Mucosa of stomach (tissue), 1 donor: ENCODE measurements around the gene GMDS.

Experiments
- H3K27me3 ChIP-seq: one replicate; pipeline ENCODE4 v1.7.0; 2013; ENCODE audit warnings: mild to moderate bottlenecking, low read length; ENCODE audit not compliant: control insufficient read depth, insufficient read depth
- H3K36me3 ChIP-seq: one replicate; pipeline ENCODE4 v1.7.0; 2013; ENCODE audit warnings: low read length; ENCODE audit not compliant: control insufficient read depth, insufficient read depth
- H3K4me1 ChIP-seq: one replicate; pipeline ENCODE4 v1.7.0; 2013; ENCODE audit warnings: mild to moderate bottlenecking, low read length; ENCODE audit not compliant: control insufficient read depth, insufficient read depth
- H3K4me3 ChIP-seq: one replicate; pipeline ENCODE4 v1.7.0; 2013; ENCODE audit warnings: low read length
- H3K9ac ChIP-seq: one replicate; pipeline ENCODE4 v1.7.0; 2013; ENCODE audit warnings: mild to moderate bottlenecking, low read length, moderate library complexity
- H3K9me3 ChIP-seq: one replicate; pipeline ENCODE4 v1.7.0; 2013; ENCODE audit warnings: mild to moderate bottlenecking, low read length, moderate library complexity; ENCODE audit not compliant: control insufficient read depth
- donor health status: Pancreatic carcinoma.

GMDS gene

GRCh38 chr6:1586256-1586655, 659.1 kb downstream of the GMDS start:
- H3K4me1 ChIP-seq, result no peaks in the 10 kb centered on the region
- no peaks in the 10 kb centered on the region for H3K27me3 ChIP-seq
- H3K9me3 ChIP-seq, result no peaks in the 10 kb centered on the region
- no peak overlapping the region for H3K4me3 ChIP-seq
- H3K9ac ChIP-seq, result no peak overlapping the region
- no peaks in the 10 kb centered on the region for H3K36me3 ChIP-seq

DNA sequence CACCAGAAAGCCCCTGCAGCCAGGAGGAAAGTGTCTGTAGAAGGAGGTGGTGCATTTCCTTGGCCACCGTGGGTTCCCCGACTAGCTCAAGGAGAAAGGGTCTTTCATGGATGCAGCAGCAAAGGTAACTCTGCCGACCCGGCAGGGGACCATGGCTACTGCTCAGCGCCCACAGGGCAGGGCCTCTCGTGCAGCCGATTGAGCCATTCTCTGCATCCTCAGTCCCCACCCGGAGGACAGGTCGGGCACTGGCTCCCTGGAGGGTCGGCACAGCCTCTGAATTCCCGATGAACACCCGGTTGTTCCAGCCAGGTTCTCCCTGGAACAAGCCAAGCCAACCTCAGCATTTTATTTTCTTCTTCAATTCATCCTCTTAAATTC, 659.7 kb downstream of the GMDS start:
- Histone ChIP-seq H3K4me3 (no peak overlapping the region), H3K9me3 (no peaks in the 10 kb centered on the region), H3K27me3 (no peaks in the 10 kb centered on the region), H3K4me1 (no peaks in the 10 kb centered on the region), H3K9ac (no peak overlapping the region), H3K36me3 (no peaks in the 10 kb centered on the region)

- Histone ChIP-seq H3K4me1 (no peaks in the 10 kb centered on the region), H3K9ac (no peak overlapping the region), H3K36me3 (no peaks in the 10 kb centered on the region), H3K27me3 (no peaks in the 10 kb centered on the region), H3K4me3 (no peak overlapping the region), H3K9me3 (no peaks in the 10 kb centered on the region)
These were observed 660.3 kb downstream of the GMDS start for GRCh38 chr6:1584996-1585668.

- H3K4me3 ChIP-seq, result no peak overlapping the region
- no peaks in the 10 kb centered on the region for H3K36me3 ChIP-seq
- no peaks in the 10 kb centered on the region for H3K9me3 ChIP-seq
- H3K27me3 ChIP-seq, result no peaks in the 10 kb centered on the region
- H3K4me1 ChIP-seq, result no peaks in the 10 kb centered on the region
- H3K9ac ChIP-seq, result no peak overlapping the region
These were observed 661.3 kb downstream of the GMDS start for GRCh38 chr6:1584146-1584545.

DNA sequence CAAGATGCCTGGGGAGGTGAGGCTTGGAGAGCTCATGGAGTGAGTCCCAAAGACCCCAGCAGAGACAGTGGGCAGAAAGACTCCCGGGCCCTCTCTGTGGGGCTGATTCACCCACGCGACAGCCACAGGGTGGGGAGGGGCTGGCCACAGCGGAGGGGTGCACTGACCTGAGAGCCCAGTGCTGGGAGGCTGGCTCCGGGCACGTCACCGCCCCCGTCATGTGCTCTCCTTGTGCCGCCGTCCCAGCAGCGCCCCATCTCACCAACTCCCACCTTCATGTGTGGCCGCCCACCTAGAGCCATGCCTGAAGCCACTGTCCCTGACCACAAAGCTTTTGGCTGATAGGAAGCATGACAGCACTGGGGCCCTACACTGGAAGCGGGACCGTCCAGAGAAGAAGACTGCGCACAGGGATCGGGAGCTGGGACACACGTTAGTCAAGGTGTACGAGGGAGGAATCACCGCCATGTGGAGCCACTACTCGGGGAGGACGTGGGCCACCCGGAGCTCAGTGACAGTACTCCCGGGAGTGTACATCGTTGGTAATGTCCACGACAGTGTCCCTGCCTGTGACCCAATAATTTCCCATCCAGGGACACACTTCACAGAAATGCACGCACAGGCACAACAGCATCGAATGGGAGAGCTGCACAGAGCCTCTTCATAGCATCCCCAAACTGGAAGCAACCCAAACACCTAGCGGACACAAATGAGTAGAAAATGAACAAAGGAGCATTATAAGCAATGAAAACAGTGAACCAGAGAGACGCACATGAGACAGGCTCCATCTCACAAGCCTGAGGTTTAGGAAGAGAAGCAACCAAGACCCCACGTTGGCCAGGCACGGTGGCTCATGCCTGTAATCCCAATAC, 664.0 kb downstream of the GMDS start:
- H3K9ac ChIP-seq, result no peak overlapping the region
- H3K9me3 ChIP-seq, result no peaks in the 10 kb centered on the region
- no peaks in the 10 kb centered on the region for H3K27me3 ChIP-seq
- no peaks in the 10 kb centered on the region for H3K36me3 ChIP-seq
- no peak overlapping the region for H3K4me3 ChIP-seq
- H3K4me1 ChIP-seq, result no peaks in the 10 kb centered on the region

GRCh38 chr6:1580585-1580984, 664.8 kb downstream of the GMDS start:
- H3K4me3 ChIP-seq, result no peak overlapping the region
- H3K4me1 ChIP-seq, result no peaks in the 10 kb centered on the region
- H3K9ac ChIP-seq, result no peak overlapping the region
- no peaks in the 10 kb centered on the region for H3K27me3 ChIP-seq
- H3K9me3 ChIP-seq, result no peaks in the 10 kb centered on the region
- H3K36me3 ChIP-seq, result no peaks in the 10 kb centered on the region

- H3K36me3 ChIP-seq, result no peaks in the 10 kb centered on the region
These were observed 665.3 kb downstream of the GMDS start for GRCh38 chr6:1580109-1580508.

GRCh38 chr6:1579096-1579495, 666.3 kb downstream of the GMDS start:
- Histone ChIP-seq H3K4me1 (no peaks in the 10 kb centered on the region), H3K4me3 (no peak overlapping the region), H3K36me3 (no peaks in the 10 kb centered on the region), H3K9me3 (no peaks in the 10 kb centered on the region), H3K9ac (no peak overlapping the region), H3K27me3 (no peaks in the 10 kb centered on the region)

More at GRCh38 chr6:1580109-1580508, 665.3 kb downstream of the GMDS start:
- H3K4me3 ChIP-seq, result no peak overlapping the region
- no peaks in the 10 kb centered on the region for H3K27me3 ChIP-seq
- no peak overlapping the region for H3K9ac ChIP-seq
- H3K9me3 ChIP-seq, result no peaks in the 10 kb centered on the region
- H3K4me1 ChIP-seq, result no peaks in the 10 kb centered on the region

DNA sequence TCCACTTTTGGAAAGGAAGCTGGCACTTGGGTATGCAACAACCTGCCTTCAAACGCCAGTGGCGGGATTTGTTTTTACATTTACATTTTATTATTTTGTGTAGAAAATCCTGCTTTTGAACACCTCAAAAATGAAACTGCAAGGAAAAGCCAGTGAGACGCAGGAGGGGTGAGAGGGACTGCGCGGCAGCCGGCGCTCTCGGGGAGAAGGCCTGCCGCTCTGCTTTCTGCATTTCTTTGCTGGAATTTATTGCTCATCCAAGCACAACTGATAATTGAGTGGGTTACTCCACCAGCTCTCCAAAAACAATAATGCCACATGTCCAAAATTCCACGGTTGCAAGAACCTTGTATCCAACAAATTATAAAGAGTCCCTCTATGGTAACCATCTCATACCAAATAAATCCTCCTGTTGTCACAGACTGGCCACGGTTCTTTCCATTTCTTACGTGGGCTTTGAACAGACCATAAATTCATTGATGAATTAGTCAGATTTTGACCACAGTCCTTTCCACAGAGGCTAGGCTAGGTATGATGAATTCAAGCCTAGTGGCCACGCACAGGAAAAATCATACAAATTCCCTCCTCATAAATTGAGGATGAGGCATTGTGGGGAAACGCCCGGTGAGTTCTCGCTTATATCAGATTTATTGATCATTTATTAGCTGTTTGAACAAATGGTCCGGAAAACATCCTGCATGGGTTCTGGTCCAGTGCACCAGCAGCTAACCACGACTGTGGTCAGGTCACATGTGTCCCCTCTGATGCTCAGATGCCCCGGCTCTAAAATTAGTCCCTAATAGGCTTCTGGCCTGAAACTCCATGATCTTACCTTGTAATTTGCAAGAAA, 667.3 kb downstream of the GMDS start:
- Histone ChIP-seq H3K4me3 (no peak overlapping the region), H3K9ac (no peak overlapping the region), H3K9me3 (no peaks in the 10 kb centered on the region), H3K4me1 (no peaks in the 10 kb centered on the region), H3K36me3 (no peaks in the 10 kb centered on the region), H3K27me3 (no peaks in the 10 kb centered on the region)

- Histone ChIP-seq H3K9me3 (no peaks in the 10 kb centered on the region), H3K27me3 (no peaks in the 10 kb centered on the region), H3K9ac (no peak overlapping the region), H3K4me3 (no peak overlapping the region), H3K36me3 (no peaks in the 10 kb centered on the region), H3K4me1 (no peaks in the 10 kb centered on the region)
These were observed 668.2 kb downstream of the GMDS start for GRCh38 chr6:1577146-1577680.

DNA sequence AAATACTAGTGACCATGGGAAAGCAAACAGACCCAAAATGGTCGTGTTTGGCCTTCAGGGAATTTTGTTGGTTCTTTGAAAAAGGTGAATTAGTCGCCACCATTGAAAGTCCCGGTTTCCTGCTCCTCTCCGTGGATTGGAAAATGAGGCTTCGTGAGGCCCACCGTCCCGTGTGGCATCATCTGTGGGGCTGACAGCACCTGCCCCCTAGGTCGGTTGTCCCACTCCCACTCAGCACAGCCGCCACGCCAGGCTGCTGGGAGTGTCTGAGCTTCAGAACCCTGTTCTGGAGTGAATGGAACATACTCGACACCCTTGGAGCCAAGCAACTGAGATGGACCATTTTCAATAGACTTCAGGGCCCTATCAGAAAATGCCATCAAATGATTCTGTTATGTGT, 668.7 kb downstream of the GMDS start:
- Histone ChIP-seq H3K27me3 (no peaks in the 10 kb centered on the region), H3K9ac (no peak overlapping the region), H3K4me1 (no peaks in the 10 kb centered on the region), H3K36me3 (no peaks in the 10 kb centered on the region), H3K4me3 (no peak overlapping the region), H3K9me3 (no peaks in the 10 kb centered on the region)

DNA sequence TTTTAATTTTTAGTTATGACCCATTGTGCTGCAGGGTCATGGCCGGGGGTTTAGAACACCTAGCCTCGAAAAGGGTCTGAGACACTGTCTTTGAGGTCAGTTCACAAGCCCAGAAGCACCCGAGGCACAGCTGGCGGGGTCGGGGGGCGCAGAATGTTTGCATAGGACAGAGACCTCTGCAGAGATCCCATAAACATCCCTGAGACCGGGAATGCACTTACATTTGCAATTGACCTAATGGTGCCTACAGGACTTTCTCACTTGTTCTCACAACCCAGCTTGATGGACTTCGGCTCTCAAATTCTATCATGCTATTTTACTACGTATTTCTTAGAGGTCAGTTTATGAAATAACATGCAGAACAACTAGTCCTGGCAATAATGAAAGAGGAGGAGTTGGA, 669.2 kb downstream of the GMDS start:
- Histone ChIP-seq H3K27me3 (no peaks in the 10 kb centered on the region), H3K9ac (no peak overlapping the region), H3K4me3 (no peak overlapping the region), H3K4me1 (no peaks in the 10 kb centered on the region), H3K36me3 (no peaks in the 10 kb centered on the region), H3K9me3 (no peaks in the 10 kb centered on the region)
